DMS153 (cell line): ENCODE results near the gene NFATC2.

Experiments
- DNase-seq: peaks from one replicate; lab custom pipeline; 2025; lab: John Stamatoyannopoulos, UW

Gene NFATC2

DNA sequence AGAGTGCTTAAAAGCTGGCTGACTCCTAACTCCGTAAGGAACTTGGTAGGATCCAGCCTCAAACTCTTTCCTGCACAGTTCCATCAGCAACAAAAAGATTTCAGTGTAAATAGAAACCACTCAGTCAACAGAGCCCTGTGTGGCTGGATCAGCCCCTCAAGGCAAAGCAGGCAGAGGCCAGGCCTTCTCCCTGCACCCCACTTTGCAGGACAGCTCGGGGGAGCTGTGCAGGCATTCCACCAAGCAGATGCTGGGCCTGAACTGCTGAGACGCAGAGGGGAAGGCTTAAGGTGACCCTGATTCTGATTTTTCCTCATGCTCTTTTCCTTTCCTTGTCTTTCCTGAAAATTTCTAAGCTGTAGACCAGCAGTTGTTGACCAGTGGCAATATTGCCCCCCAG, 91.5 kb downstream of the NFATC2 start:
- DNase-seq: no peak

DNA sequence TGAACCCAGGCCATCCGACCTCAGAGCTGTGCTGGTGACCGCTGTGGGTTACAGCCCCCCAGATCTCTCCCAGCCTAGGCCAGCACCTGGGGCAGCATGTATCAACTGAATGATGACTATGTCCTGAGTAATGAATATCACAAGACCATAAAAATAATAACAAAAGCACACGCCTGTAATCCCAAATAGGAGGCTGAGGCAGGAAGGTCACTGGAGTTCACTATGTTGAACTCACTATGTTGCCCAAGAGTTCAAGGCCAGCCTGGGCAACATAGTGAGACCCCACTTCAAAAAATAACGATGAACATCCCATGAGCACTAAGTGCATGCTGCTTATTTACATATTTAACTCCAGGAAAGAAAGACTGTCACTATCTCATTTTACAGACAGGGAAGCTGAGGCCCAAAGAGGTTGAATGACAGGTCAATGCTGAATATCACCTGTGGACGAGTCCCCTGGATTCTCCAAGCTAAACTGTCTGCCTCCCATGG, 92.3 kb downstream of the NFATC2 start:
- no peak for DNase-seq

DNA sequence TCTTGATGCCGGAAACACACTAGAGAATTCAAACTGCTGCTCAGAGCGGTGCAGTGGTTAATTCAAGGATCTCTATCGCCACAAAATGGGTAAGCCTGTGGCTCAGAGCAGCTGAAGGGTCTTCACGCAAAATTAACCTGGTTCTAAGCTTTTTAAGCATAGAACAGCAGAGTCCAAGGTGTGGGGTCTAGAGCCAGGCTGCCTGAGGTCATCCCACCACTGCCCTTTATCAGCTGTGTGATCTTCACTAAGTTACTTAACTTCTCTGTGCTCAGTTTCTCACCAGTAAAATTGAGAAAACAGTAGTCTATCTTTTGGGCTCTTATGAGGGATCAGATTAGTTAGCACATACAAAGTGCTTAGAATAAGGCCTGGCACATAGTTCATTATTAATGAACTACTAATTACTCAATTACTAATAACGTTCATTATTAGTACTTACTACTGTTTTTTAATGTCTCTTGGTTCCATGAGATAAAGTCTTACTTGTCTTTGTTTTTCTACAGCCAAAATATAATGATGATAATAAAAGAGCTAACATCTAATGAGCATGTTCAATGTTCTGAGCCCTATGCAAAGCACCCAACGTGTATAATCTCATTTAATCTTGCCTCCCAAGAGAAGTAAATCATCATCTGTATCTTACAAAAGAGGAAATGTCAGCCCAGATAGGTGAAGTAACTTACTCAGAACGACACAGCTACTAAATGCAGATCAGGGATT, 92.9 kb downstream of the NFATC2 start:
- no peak for DNase-seq

DNA sequence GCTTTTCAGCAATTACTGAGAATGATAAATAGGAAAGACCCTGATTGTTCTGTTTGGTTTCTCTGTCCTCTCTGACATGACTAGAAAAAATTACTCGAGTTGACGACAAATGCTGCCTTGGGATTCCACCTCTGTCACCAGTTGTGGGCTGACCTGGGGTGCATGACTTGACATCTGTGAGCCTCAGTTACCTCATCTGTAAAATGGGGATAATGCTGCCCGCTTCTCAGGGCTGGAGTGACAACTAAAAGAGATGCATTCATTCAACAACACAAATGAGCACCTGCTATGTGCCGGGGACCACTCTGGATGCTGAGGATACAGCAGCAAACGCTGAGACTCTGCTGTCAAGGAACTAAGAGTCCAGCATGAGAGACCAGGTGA, 94.8 kb downstream of the NFATC2 start:
- DNase-seq: no peak

DNA sequence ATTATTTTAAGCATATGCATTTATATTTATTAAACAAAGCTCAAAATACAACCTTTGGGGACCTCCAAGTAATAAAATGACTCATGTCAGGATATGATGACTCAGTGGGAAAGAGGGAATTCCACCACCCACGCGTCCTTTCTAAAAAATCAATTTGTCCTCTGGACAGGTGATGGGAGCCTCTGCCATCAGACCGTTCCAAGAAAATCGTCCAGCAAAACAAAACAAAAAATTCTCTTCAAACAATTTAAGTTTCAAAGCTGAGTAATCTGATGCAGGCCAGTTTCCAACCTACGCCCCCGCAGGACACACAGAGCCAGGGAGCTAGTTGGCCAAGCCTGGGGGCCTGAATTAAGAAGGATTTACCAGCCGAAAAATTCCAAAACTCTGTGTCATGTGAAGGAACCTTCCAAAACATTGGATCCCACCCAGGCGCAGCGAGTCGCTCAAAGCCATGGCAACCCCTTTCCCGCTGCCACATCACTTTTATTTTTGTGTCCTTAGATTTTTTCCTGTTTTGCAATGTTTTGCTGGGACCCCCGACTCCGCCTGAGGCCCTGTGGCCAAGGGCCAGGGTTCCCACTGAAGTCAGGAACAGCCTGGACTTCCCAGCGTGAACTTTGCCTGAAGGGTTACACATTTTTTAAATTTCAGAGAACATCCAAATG, 95.3 kb downstream of the NFATC2 start:
- DNase-seq: no peak

DNA sequence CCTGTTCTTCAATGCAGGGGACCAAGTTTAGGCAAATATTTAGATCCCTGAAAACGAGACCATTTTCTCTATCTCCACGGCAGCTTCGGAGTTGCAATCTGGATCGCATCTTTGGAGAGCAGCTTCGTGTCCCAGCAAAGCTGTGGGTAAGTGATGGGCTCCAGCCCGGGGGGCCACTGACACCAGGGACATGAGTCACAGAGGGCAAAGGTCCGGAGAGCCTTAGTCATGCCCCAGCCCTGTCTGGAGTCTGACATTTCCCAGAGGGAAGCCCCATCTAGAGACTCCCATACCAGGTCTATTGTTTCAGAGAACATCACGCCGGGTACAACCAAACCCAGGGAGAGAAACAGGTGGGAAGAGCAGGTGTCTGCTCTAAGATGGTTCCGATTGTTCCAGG, 95.9 kb downstream of the NFATC2 start:
- DNase-seq: no peak

DNA sequence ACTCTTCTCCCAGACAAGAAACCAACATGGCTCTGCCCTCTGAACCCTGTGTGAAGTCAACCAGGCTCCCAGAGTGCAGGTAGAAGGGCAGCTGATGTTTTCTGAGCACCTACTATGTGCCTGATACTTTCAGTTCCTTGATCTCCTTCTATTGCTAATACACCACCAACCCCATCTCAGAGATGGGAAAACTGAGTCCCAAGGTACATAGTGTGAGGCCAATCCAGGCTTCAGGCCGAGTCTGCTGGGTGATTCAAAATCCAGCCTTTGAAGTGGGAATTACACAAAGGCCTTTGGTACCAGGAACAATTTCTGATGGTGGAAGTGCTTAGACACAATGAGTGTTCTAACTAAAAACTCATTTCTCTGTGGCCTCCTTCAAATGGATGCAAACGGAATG, 96.3 kb downstream of the NFATC2 start:
- DNase-seq: no peak

DNA sequence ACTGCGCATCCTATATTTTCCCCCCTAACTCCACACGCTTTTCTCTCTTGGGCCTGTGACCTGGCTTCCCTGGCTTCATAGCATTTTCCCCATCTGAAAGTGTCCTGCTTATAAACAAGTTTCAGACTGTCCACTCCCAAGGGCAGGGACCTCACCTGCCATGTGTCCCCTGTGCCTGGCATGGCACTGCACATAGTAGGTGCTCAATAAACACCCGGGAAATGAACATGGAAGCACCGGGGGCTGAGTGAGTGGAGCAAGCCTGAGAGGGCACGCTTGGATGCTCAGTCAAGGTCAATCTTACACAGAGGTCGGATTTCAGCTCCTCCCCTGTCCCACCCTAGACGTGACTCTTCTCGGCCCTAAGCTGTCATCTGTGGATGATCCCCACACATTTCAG, 96.9 kb downstream of the NFATC2 start:
- DNase-seq: no peak

DNA sequence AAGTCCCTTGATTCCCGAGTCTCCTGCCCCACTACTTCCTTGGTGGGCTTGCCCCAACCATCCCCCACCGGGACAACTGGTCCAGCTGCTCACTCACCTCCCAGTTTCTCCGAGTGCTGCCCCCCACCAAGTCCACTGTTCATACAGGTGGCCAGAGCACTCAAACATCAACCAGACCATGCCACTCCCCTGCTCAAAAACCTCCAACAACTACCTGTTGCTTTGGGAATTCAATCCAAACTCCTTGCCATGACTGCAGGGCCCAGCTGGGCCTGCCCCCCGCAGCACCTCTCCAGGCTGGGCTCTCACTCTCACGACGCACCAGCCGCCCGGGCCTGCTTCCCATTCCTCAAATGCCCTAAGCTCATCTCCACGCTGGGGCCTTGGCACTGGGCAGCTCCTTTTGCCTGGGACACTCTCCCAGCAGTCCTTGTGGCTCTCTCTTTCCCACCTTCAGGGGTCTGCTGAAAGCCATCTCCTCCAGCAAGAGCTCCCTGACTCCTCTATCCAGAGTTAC, 97.5 kb downstream of the NFATC2 start:
- no peak for DNase-seq

DNA sequence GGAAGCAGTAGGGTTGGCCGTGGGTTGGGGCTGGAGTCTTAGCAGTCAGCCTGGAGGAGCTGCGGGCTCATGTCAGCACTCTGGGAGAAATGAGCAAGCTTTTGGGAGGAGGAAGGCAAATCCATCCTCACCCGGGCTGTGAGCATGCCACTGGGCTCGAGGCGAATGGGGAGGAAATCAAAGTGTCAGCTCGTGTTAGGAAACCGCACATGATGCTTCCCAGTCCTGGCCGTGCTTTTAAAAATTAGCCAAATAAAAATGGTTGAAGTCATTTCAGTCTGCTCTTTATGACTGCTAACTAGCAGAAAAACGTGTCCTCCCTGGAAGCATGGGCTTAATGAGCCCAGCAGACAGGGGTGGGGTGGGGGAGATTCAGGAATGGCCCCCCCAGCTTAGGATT, 98.1 kb downstream of the NFATC2 start:
- no peak for DNase-seq

DNA sequence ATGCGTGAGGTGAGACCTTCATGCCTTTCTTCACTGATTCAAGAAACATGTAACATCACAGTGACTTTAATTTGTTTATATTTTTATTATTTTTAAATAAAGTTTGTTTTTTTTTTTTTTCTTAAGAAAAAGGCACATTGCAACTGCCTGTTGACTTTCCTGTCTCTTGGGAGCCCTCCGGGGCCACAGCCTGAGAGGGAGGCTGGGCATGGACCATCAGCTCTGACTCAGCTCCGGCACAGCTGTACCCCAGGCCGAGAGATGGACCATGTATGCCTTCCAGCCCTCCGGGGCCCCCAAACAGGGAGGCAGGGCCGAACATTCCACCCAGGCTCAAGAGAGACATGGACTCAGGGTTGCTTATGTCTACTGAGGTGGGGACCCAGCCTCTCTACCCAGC, 99.9 kb downstream of the NFATC2 start:
- no peak for DNase-seq

DNA sequence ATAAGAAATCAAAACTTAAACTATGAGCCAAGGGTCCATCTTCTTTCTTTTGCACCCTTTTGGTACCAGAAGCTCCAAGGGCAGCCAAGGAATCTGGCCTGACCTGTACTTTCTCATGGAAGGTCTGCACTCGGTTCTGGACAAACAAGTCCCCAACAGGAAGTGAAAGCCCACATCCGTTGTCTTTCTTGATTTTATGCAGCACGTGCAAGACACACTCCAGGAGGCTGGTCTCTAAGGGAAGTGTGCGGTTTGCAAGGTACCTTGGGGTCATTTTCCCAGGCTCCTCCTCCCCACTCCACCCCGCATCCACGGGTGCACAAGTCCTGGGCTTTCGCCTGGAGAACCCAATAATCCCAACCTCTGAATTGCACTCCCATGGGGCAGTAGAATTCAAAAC, 101.9 kb downstream of the NFATC2 start:
- no peak for DNase-seq

DNA sequence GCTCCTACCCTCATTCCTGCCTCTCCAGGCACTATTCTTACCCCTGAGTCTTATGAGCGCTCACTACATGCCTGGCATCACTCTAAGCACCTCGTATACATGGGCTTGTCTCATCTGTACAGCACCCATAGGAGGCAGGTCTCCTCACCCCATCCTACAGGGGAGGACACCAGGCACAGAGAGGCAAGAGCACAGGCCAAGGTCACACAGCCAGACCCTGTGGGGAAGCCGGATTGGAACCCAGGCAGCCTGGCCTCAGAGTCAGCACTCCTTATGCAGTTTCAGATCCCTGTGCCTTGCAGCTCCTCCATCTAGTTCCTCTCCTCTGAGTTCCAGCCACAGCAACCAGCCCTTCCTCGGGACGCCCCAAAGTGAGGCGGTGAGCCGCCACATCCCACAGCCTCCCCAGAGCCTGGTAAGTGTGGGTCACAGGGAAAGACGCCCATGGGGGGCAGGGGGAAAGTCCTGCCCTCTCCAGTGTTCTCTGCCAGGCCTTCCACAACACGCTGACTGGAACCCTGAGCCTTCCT, 103.3 kb downstream of the NFATC2 start:
- no peak for DNase-seq

DNA sequence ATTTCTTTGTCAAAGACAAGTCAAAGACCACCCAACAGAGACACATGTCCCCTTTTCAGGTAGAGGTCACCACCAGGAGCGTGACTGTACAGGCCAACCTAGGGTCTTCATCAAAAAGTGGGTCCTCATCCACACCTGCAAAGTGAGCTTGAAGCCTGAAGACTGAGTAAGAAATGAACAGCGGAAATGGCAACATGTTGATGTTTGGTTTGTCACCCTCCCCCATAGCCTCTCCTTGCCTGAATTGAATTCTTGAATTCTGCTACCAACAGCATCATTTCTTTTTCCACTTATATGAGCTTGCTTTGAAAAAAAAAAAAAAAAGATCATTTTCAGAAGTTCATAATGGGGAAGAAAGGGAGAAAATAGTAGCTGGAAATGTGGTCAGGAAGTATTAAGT, 104.4 kb downstream of the NFATC2 start:
- DNase-seq: no peak

DNA sequence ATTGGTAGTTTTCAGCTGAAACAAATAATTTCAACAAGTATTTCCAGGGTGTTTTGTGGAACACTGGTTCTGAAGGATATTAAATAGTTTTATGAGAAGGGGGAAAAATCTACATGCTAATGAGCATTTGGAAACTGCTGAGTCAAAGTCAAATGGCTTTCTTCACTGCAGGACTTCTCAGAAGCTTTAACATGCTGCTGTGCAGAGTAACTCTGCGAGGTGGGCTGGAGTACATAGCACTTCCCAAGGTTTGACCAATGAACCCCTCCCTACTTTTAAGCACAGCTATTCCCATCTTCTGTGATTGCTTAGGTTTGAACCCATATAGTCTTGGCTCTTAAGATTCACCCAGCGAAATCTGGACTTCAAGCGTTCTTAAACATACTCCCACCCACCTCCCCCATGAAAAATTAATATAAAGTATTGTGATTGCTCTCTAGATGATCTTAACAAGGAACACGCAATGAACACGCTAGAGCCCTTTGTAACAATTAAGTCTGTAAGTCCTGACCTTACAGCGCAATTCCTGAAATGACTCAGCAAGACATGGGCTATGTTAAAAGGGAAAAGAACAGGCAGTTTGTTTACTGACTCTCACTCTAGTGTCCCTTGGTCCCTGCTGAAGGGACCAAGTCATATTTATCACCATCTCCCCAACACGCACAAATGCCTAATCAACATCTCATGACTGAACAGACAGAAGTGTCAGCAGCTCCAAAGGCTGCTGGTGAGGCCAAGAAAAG, 105.2 kb downstream of the NFATC2 start:
- no peak for DNase-seq

DNA sequence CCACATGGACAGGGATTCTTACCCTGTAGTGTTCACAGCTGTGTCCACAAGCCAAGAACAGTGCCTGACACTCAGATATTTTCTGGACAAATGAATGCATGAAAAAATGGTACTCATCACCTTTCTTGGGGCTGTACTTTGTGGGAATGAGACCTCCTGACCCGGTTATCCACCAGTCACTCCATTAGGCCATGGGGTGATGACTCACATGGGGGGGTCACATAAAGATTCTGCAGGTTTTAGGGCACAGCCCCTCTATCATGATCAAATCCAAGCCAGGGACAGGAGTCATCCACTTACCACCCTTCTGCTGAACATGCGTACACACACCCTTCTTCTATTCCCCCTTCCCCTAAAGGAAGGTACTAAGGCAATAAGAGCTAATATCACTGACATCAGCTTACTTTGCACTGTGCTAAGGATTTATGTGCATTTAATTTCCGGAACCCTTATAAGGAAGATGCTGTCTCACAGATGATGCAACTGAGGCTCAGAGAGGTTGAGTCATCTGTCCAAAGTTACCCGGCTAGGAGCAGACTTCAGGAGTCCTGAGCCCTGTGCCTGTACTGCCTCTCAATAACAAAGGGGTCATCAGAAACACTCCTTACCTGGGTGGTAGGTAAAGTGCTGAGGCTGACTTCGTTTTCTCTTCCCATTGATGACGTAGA, 107.8 kb downstream of the NFATC2 start:
- DNase-seq: no peak

DNA sequence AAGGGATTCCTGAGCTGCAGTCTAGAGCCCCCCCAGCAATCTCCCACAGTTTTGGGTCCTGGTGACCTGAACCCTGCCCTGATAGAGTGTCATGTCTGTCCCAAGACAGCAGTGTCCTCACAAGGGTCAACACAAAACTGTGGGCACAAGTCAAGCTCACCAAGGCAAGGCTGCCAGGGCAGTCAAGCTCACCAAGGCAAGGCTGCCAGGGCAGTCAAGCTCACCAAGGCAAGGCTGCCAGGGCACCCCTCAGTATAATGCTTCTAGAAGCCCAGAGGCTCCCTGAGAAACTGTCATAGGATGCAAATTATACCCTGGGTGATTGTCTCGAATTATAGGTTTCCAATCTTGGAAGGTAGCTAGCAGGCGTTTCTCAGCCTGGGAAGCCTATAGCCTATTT, 108.5 kb downstream of the NFATC2 start:
- no peak for DNase-seq

DNA sequence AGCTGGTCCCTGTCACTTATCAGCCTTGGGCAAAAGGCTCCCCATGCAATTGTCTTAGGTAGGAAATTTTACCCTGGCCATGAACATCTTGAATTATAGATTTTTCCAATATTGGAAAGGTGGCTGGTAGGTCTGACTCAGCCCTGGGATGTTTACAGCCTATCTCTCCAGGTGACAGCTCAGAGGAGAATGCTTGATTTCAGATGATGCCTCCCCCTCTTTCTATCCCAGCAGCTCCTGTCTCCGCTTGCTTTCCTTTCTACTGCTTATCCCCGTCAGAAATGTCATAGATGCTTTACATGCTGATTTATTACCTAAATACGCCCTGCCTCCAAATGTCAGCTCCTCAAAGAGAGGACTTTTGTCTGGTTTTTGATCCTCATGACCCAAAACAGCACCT, 109.6 kb downstream of the NFATC2 start:
- no peak for DNase-seq

DNA sequence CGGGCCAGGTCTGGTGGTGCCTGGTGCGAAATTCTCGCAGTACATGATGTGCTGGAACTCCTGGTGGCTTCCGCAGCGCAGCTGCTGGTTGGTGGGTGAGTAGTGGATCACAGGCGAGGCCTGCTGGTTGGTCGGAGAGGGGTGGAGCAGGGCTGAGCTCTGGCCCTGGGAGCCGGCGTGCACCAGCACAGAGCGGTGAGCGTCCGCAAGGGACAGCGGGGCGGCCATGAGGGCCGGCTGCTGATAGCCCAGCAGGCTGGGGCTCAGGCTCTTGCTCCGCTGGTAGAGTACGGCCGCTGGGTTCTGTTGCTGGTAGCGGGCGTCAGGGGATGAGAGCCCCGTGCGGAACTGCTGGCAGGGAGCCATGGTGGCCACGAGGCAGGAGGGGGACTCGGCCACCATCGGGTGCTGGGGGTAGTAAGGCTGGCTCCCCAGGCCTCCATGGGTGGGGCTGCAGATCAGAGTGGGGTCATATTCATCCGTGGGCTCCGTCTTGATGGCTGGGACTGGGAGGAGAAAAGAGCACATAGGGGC, 110.2 kb downstream of the NFATC2 start:
- DNase-seq: no peak

DNA sequence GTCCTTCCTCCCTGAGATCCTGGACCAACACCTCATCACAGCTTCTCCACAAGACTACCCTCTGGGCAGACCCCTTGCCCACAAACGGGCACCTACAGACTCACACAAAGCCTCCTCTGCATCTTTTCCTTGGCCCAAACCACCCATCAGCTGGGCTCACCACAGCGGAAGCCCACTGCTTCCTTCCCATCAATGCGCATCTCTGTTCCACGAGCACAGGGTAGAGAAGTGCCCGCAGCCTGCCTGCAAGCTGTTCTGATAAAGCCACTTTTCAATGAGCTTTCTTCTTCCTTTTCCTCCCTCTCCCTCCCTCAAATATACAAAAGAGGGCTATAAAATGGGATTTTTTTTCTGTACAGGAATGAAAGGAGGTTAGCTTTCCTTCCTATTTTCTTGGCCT, 111.2 kb downstream of the NFATC2 start:
- no peak for DNase-seq

DNA sequence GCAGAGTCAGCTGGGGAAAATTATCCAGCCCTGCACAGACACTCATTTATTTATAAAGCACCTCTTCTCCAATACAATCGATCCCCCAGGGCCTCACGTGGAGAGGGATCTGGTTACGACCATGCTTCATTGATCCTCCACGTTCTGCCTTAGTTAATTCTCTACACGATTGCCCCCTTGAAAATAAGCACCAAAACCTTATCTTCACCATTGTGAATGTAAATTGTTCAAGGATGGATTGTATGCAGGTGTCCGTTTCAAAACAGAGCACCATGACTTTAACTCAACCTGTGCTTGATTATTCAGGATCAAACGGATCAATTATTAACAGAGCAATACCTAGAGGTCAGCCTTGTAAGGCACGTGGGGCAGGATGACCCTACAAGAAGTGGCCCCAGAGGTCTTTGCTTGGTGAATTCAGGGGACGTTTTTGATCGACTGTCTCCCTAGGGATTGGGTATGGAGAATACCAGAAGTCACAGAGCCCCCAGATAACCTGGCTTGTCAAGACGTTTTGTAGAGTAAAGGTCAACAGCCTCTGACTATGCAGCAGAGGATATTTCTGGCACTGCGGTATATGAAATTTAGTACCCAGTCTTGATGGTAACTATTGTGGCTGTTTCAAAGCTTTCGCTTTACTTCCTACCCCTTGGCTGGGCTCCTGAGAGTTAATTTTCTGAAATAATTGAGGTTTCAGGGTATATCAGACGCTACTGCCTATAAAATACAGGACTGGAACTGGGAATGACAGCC, 112.1 kb downstream of the NFATC2 start:
- no peak for DNase-seq
